ENCODE results near the gene RWDD4. TPM values are rescaled to one million over a fixed set of nuclear protein-coding genes. Genes with fewer than 3 reads are reported as not detected.

Gene RWDD4
- 14.2 and 18.3 TPM in 2 replicates for total RNA-seq

GRCh38 chr4:183659029-183659871, at the start of gene RWDD4, which contains the start of gene TRAPPC11:
Gene RWDD4, minus strand, starts transcription at chr4:183659185. Its CDS starts 233 bp downstream, at chr4:183658952.
Gene TRAPPC11, plus strand, starts transcription at chr4:183659293. Its CDS starts 4,575 bp downstream, at chr4:183663868.
- H3K36me3 ChIP-seq (ENCODE audit: control insufficient read depth, insufficient read depth, low read length) = peaks cover 2% of the 10 kb centered on the region
- H3K4me3 ChIP-seq (ENCODE audit: low read depth, low read length) = peak within 1 kb of the TSS; percentile 56
- H3K27me3 ChIP-seq (ENCODE audit: control insufficient read depth, insufficient read depth, low read length) = no peaks in the 10 kb centered on the region
- peak; percentile 94 for DNase-seq (ENCODE audit: low read depth)
- peak; percentile 19 for TF ChIP-seq CTCF (IDR thresholded peaks at IDR 0.05; ENCODE audit: insufficient read depth, low read length, severe bottlenecking)
- no peak for FAIRE-seq

DNA sequence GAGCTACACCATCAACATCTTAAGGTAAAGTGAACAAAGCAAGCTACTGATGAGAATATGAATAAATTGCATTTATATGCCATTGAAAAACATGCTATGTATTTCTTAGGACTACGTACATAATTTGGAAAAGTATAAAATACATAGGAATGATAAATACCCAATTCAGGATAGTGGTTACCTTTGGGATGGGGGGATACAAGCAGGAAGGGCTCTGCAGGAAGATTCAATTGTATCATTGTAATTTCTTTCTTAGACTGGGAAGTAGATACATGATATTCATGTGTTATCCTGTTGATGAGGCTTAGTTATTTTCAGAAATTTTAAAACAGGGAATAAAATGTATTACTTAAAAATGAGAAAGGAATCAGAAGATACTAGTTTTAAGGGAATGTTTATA, 43.5 kb upstream of the RWDD4 start:
- FAIRE-seq = no peak
- H3K36me3 ChIP-seq (ENCODE audit: control insufficient read depth, insufficient read depth, low read length) = peaks cover 17% of the 10 kb centered on the region

GRCh38 chr4:183700407-183700806, 41.4 kb upstream of the RWDD4 start:
- Histone ChIP-seq H3K27me3 (ENCODE audit: control insufficient read depth, insufficient read depth, low read length) (no peaks in the 10 kb centered on the region), H3K4me3 (ENCODE audit: low read depth, low read length) (no peak overlapping the region), H3K36me3 (ENCODE audit: control insufficient read depth, insufficient read depth, low read length) (peaks cover 22% of the 10 kb centered on the region)
- no peak for FAIRE-seq
- DNase-seq (ENCODE audit: low read depth) = peak; percentile 12
- no peak for TF ChIP-seq CTCF (IDR thresholded peaks at IDR 0.05; ENCODE audit: insufficient read depth, low read length, severe bottlenecking)

More for the DNA sequence above, 43.5 kb upstream of the RWDD4 start:
- Histone ChIP-seq H3K27me3 (ENCODE audit: control insufficient read depth, insufficient read depth, low read length) (no peaks in the 10 kb centered on the region), H3K4me3 (ENCODE audit: low read depth, low read length) (no peak overlapping the region)
- no peak for TF ChIP-seq CTCF (IDR thresholded peaks at IDR 0.05; ENCODE audit: insufficient read depth, low read length, severe bottlenecking)
- DNase-seq (ENCODE audit: low read depth) = no peak

DNA sequence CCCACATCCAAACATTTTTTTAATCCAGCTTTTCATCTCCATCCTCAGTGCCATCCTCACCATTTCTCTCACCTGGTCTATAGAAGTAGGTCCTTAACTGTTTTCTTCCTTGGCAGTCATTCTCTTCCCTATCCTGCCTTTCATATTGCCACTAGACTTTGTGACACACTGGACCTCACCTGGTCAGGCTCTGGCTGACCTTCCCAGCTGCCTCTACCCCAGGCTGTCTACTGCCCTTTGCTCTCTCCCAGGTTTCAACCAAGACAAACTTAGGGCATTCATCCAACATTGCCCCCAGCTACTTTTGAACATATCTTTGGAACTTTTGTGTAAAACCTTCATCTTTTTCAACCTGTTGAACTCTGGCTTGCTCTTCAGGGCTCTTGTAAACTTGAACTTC, 39.9 kb upstream of the RWDD4 start:
- Histone ChIP-seq H3K27me3 (ENCODE audit: control insufficient read depth, insufficient read depth, low read length) (no peaks in the 10 kb centered on the region), H3K36me3 (ENCODE audit: control insufficient read depth, insufficient read depth, low read length) (peaks cover 22% of the 10 kb centered on the region), H3K4me3 (ENCODE audit: low read depth, low read length) (no peak overlapping the region)
- DNase-seq (ENCODE audit: low read depth) (no peak), FAIRE-seq (no peak)
- no peak for TF ChIP-seq CTCF (IDR thresholded peaks at IDR 0.05; ENCODE audit: insufficient read depth, low read length, severe bottlenecking)

GRCh38 chr4:183691897-183692296, 32.9 kb upstream of the RWDD4 start:
- peaks cover 10% of the 10 kb centered on the region for H3K36me3 ChIP-seq (ENCODE audit: control insufficient read depth, insufficient read depth, low read length)
- H3K27me3 ChIP-seq (ENCODE audit: control insufficient read depth, insufficient read depth, low read length) = no peaks in the 10 kb centered on the region
- no peak for DNase-seq (ENCODE audit: low read depth)
- no peak for FAIRE-seq
- H3K4me3 ChIP-seq (ENCODE audit: low read depth, low read length) = no peak overlapping the region
- TF ChIP-seq CTCF (IDR thresholded peaks at IDR 0.05; ENCODE audit: insufficient read depth, low read length, severe bottlenecking) = no peak
